Measurements from ENCODE around the gene COX4I1.
A peak's percentile ranks its signal among the peaks of the same experiment; 100 is the strongest.

The COX4I1 gene

DNA sequence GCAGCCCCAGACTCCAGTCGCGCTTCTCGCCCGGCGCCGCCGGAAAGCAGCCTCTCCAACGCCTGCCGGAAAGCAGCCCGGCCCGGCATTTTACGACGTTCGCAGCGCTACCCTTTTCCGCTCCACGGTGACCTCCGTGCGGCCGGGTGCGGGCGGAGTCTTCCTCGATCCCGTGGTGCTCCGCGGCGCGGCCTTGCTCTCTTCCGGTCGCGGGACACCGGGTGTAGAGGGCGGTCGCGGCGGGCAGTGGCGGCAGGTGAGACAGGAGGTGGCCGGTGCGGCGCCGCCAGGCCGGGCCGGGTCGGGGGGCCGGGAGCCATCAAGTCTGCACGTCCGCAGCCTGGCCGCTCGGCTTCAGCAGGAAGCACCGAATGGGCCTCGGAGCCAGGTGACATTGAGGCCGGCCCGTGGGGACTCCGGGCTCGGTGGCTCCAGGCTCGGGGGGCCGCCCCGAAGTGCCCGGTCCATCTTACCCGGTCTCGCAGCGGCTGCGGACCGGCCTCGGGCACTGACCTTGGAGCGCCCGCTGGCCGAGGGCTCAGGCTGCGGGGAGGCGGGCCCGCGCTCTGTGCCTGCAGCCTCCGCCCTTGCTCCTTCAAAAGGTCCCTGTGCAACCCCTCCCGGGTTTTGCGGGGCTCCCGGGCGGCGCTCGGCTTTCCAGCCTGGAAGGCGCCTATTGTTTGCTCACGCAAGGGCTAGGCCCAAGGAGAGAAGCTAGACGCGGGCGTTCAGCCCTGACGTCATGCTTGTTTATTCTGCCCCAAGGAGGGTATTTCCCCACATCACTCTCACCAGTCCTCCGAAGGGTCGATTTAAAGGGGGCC is at the start of gene COX4I1, which contains the start of gene EMC8:
TSS of gene COX4I1 (plus strand) at position 199 of the 824 bp plus-strand sequence. CDS start 1,511 bp downstream, outside the sequence.
TSS of gene EMC8 (minus strand) at position 48 of the 824 bp plus-strand sequence. CDS start 249 bp downstream, outside the sequence.
- peak; percentile 89 to 95 for DNase-seq (ENCODE audit: low read depth in 2 of 2)

DNA sequence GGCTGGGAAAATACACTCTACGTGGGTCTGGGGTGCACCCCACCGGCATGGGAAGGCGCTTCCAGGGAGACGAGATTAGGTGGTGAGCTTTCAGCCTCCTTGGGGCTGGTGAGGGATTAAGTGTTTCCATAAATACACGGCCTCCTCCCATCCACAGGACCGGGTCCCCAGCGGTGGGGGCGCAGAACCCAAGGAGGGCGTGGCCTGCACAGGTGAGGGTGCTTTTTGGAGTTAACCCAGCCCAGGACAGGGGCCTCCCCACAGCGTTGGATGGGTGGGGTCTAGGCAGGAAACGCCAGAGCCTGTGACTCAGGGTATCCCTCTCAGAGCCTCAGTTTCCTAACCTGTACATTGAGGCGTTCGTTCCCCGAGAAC is 49.7 kb upstream of the COX4I1 start:
- no peak for DNase-seq (ENCODE audit: low read depth in 2 of 2)

DNA sequence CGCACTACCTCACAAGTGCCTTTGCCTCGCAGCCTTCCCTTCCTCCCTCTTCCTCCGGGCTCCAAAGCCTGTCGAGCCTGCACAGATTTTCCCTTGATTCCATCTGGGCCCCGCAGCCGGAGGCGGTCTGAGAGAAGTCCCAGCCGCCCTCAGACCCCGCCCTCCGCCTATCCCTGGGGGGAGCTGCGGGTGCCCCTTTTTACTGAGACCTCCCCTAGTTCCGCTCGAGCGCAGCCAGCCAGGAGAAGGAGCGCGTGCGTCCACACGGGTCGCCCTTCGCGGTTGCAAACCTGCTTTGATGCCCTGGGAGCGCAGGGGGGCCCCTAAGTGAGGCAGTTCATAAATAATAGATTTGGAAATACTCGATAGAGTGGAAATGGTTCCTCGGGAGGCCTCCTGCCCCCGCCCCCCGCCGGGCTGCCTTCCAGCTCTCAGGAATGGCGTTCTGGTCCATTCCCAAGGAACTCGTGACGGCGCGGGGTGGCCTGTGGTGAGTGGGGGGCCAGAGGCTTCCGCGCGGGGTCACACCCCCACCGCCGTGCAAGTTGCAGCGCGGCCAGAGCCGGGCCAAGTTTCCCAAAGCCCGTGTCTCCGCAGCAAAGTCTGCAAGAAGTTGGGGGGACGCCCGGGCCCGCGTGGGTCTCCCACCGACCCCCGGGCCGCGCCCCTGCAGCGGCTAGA is 49.2 kb upstream of the COX4I1 start:
- DNase-seq (ENCODE audit: low read depth in 2 of 2): no peak

DNA sequence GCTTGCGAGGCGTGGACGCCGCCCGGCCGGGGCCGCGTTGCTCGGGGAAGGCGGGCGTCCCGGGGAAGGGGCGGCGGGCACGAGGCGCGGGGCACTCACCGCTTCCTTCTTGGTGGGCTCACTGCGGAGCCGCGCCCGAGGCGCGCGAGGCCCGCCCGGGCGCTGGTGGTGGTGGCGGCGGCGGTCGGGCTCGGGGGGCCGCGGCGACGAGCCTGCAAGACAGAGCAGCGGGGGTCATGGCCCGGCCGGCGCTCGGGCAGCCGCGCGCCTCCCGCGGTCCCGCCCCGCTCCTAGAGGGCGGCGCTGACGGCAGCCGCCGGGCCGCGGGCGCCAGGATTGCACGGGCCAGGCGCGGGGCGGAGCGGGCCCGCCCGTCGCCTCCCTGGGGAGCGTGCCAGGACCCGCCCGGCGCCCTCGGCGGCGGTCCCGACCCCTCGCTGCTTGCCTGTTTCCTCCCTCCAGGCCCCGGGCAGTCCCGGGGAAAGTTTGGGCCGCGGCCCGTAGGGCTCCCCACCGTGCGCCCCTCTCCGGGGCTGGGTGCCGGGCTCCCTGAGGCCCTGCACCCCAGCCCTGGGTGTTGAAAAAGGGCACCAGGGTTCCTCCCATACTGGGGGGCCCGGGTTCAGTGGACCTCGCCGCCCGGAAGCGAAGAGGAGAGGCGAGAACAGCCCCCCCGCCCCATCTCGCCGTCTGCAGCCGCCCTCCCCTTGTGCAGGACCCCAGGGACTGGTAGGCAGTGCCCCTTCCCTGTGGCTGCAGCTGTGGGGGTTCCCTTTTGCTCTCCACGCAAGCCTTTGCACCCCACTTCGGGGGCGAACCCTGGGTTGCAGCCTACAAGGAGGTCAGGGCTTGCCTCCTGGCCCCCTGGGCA is 48.4 kb upstream of the COX4I1 start, which contains the start of gene C16orf74:
TSS of gene C16orf74 (minus strand) at position 270 of the 871 bp plus-strand sequence. CDS start 15,879 bp downstream, outside the sequence.
- DNase-seq (ENCODE audit: low read depth in 2 of 2): no peak

DNA sequence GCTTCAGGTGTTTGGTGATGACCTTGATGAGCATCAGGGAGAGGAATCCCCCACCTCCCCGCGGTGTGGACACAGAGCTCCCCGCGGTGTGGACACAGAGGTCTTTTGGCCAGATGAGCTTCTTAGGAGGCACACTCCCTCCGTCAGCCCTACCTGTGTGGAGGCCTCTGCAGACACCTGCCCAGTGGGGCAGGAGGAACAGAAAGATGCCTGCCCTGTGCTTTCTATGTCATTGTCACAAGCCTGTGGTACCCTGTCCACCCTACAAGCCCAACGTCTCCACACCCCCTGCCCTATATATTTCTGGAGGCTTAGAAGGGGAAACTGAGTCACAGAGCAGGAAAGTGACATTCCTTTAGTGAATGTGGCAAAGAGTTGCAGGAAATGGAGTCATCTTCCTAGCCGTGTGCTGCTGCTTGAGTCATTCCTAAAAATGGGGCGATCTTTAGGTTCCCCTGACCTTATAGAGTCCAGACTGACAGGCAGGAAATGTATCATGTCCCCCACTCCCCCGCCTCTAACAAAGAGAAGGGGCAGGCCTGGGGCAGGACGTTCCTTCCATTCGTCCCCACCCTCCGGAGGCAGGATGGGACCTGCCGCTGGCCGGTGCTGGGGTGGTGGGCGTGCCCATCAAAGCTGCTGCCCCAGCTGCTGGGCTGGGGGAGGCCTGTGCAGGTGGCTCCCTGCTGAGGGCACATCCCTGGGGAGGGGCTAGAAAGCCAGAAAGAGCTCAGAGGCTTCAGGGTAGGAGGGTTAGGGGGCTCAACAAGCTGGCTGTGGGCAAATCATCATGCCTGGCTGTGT is 47.6 kb upstream of the COX4I1 start:
- no peak for DNase-seq (ENCODE audit: low read depth in 2 of 2)

DNA sequence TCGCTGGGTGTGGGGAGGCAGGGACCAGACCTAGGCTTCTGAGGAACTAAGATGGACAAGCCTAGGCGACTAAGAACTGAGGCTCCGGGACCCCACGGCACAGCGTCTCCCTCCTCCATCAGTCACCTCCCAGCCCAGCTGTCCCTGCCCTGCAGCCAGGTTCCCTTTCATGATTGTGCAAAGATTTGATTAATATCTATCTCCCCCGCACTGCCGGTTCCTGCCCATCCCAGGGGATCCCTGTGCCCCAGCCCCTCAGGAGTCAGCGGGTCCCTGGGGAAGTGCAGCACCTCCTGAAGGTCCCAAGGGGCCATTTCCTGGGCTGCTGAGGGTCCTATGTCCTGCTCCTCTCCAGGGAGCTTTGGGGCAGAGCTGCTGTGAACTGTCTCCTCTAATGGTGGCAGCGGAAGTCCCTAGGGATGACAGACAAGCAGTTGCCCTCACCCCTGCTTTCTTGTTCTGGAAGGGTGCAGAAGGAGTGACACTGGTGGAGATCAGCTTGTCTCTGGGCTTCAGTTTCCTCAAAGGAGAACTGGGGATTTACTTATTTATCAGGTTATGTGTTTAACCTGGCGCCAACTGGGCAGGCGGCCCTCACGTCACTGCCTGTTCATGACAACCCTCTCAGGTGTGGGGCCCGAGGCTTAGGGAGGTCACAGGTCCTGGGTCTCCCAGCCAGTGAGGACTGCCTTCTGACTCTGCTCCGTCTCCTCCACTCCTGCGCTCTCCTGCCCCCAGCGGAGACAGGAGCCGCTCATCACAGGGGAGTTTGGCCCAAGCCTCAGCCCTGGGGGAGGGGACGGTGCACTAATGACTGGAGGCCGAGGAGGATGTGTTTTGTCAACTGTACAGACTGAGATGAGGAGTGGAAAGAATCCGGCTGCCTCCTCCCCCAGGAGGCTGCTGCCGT is 46.7 kb upstream of the COX4I1 start:
- DNase-seq (ENCODE audit: low read depth in 2 of 2): no peak

DNA sequence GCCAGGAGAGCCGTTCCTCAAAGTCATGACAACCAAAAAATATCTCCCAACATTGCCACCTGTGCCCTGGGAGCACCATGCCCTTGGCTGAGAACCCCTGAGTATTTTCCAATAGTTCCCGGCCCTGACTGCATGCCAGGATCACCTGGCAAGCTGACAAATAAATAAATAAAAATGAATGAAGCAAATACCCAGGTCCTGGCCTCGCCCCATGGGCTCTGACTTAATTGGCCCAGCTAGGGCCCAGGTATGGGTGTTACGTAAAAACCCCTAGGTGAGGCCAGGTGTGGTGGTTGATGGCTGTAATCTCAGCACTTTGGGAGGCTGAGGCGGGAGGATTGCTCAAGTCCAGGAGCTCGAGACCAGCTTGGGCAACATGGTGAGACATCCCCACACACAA is 45.9 kb upstream of the COX4I1 start:
- no peak for DNase-seq (ENCODE audit: low read depth in 2 of 2)

DNA sequence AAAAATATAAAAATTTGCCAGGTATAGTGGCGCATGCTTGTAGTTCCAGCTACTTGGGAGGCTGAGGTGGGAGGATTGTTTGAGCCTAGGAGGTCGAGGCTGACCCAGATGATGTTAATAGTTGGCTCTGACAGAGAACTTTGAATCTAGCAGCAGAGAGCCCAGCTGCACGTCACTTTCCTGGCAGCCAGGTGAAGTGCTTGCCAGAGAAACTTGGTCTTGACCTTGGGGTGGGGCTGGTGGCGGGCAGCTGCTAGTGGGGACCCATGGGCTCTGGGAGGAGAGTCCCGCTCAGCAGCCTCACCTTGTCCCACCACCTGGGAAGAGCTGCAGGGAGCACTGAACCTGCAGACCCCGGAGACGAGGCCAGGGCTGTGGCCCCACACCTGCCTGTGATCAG is 45.5 kb upstream of the COX4I1 start:
- no peak for DNase-seq (ENCODE audit: low read depth in 2 of 2)

DNA sequence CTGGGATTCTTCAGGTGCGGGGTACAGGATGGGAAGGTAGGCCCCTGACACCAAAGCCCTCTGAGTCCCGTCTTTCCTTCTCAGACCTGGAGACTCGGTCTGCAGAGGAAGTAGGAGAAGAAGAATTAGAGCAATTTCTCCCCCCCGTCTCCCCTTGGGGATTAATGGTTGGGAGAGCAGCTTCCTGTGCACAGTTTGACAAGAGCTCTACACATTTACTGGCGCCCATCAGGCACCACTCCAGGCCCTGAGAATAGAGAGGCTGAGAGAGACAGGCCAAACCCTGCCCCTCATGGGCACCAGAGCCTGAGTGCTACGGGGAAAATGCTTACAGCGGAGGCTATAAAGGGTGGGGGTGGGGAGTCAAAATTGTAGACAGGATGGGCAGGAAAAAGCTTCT is 45.1 kb upstream of the COX4I1 start:
- DNase-seq (ENCODE audit: low read depth in 2 of 2): no peak

DNA sequence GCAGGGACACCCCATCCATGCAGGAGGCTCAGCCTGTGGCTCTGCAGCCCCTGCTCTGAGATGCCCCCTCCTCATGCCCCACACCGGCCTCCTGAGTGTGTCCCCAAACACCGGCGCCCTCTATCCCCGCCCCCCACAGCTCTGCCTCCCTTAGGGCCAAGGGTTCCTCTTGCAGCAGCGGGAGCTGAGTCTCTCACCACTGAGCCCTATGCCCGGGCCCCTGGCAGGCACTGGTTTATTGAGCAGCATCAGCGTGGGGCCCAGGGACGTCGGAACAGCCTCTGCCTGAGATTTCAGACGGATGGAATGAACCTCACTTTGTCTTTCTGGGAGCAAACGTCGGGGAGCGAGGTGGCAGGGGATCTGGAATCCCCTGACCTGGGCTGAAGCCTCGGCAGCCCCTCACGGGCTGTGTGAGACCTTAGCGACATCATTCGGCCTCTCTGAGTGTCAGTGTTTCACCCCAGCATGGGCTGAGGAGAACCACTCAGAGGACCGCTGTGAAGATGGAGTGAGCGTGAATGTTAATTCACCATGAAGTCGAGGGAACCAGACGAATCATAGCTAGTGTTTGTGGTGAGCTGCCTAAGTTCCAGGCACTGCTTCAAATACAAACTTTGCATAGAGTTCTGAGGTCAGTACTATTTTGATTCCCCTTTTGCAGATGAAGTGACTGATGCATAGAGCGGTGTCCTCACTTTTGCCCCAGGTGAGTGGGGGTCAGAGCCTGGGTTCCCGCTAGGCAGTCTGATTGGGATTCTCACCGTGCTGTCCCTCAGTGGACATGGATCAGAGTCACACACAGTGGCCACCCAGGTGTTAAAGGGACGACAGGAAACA is 43.3 kb upstream of the COX4I1 start:
- DNase-seq (ENCODE audit: low read depth in 2 of 2): no peak

DNA sequence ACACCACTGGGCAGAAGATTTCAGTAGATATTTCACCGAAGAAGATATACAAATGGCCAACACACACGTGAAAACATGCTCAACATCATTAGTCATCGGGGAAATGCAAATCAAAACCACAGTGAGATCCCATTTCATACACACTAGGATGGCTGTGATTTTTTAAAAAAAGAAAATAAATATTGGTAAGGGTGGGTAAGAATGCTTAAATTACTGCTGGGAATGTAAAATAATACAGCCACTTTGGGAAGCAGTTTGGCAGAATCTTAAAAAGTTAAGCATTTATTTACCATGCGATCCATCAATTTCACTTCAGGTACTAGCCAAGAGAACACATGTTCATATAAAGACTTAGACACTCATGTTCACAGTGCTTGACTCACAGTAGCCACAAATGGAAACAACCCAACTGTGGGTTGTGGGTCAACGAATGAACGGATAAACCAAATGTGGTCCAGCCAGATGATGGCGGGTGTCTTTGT is 42.1 kb upstream of the COX4I1 start:
- no peak for DNase-seq (ENCODE audit: low read depth in 2 of 2)

DNA sequence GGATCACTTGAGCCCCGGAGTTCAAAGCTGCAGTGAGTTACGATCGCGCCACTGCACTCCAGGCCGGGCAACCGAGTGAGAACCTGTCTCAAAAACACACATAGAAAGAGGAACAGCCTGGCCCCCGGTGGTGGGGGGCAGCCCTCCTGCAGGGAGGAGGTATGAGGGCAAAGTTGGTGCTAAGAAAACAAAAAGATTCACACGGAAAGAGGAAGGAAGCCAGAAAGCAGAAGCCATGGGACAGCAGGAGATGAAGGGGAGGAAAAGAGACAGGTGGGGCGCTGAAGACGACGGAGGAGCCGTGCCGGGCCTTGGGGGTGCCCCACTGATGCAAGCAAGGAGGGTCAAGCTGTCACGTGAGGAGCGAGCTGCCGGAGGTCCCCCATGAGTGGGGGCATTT is 40.4 kb upstream of the COX4I1 start:
- no peak for DNase-seq (ENCODE audit: low read depth in 2 of 2)

DNA sequence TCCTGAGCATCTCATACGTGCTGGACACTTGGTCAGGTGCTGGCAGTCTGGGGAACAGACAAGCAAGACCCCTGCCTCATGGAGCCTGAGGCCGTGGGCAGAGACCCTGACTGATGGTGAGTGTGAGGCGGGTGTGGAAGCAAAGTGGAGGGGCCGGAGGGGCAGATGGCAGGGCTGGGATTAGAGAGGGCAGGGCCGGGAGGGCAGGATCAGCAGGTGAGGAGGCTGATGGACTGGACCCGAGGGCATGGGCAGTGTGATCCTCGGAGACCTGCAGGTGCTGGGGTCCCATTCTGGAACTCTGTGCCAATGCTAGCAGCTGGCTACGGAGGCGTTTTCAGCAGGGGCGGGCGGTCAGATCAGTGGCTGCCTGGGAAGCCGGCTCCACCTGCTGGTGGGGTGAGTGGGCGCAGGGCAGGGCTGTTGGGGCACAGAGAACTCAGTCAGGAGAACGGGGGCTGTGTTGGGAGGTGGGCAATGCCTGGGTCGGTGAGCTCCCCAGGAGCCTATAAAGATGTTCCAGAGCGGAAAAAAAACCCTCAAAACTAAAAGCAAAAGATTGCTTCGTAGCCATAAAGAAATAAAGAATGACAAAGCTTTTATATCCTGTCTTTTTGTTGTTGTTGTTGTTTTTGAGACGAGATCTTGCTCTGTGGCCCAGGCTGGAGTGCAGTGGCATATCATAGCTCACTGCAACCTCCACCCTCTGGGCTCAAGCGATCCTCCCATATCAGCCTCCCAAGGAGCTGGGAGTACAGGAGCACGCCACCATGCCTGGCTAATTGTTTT is 39.7 kb upstream of the COX4I1 start:
- no peak for DNase-seq (ENCODE audit: low read depth in 2 of 2)

DNA sequence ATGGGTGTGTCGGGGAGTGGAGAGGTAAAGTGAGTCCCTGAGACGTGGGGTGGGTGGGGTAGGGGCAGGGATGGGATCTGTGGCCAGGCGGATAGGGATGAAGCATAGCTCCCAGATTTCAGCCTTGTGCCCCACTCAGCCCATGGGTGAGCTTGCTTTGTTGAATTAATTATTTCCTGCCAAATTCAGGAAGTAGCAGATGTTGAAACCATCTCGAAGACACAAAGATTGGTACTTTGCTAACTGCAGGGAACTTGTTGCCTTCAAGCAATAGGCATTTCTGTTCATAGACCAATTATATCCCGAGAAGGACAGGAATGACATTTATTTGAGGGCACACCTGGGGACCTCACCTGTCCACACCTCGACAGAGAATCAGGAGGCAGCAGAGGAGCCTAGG is 37.6 kb upstream of the COX4I1 start:
- no peak for DNase-seq (ENCODE audit: low read depth in 2 of 2)

DNA sequence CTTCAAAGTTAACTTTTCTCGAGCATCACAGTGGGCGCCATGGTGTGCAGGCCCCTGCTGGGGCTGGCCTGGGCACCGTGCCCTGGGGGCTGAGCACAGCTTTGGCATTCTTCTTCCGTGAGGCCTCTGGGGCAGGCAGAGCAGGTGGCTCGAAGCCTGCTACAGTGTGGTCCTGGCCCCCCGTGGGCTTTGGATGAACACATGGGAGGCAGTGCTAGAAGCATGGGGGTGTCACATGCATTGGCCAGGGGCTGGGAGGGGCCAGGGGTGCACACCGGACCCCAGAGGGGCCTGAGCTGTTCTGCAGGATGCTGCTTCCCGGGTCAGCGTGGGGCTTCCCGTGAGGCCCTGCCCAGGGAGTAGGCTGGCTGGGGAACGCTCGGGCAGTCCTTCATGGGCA is 36.5 kb upstream of the COX4I1 start:
- DNase-seq (ENCODE audit: low read depth in 2 of 2): no peak

DNA sequence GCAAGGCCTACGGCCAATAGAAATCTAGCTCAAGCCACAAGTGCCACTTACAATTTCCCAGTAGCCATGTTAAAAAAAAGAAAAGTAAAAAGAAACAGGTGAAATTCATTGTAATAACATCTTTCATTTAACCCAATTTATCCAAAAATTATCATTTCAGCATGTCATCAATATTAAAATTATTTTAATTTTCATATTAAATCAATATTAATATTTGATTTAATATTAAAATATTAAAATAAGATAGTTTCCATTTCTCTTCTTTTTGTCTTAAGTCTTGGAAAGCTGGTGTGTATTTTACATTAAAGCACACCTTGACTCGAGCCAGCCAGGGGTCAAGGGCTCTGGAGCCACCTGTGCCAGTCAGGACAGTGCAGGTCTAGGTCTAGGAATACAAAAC is 35.9 kb upstream of the COX4I1 start:
- DNase-seq (ENCODE audit: low read depth in 2 of 2): no peak

DNA sequence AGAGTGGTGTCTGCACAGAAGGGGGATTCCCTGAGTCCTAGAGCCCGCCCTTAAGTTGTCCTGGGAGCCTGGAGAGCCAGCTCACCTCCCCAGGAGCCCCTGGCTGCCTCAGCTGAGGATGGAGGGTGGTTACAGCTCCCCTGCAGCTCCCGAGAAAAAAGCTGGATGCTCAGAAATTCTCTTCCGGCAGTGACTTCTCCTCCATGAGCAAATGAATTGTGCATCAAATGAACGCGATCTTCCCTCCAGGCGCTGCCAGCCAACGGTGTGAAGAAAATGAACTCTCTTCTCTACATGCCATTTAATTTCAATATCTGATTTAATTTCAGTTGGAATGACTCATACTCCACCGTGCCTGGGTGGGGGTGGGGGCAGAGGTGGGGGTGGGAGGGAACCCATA is 34.3 kb upstream of the COX4I1 start:
- DNase-seq (ENCODE audit: low read depth in 2 of 2): no peak

DNA sequence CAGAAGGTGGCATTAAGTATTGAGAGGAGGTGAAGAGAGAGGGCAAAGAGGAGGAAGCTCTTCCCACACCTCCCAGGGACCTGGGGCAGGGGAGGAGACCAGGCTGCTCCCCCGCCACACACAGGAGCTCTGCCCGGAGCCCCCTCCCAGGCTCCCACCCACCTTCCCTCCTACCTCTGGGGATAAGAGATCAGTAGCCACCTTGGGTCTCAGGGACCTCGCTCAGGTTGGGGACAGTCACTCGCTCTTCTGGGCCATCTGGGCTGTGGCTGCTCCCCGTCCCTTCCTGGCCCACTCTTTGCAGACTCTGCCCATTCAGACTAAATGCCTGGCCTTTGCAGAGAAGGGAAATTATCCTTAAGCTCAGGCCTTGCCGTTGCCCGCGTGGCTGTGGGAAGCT is 33.7 kb upstream of the COX4I1 start:
- DNase-seq (ENCODE audit: low read depth in 2 of 2): no peak

All from stimulated activated CD4-positive, alpha-beta T cell treated with anti-CD3 and anti-CD28 coated beads, Interleukin-12 subunit alpha, Interleukin-12 subunit beta, amount 100 ng/mL, for 24 hours (primary cell).